Stimulated activated CD8-positive, alpha-beta memory T cell treated with anti-CD3 and anti-CD28 coated beads, Interleukin-4, amount 100 ng/mL, for 24 hours (primary cell): ENCODE data around the gene MMP1.

Experiments
- DNase-seq: peaks from one replicate; pipeline ENCODE4 v3.0.0-alpha.2; 2020; ENCODE audit warnings: low read depth

MMP1 gene

GRCh38 chr11:102798012-102798746, at the start of gene MMP1:
MMP1 (minus strand) TSS chr11:102798160; CDS start chr11:102798092, 68 bp downstream.
- DNase-seq, result no peak

- no peak for DNase-seq
Observed at GRCh38 chr11:102846292-102846691, 48.3 kb upstream of the MMP1 start.

GRCh38 chr11:102843489-102843888, 45.5 kb upstream of the MMP1 start, which contains the start of gene MMP3:
MMP3 (minus strand) TSS chr11:102843609; CDS start chr11:102843546, 63 bp downstream.
- no peak for DNase-seq

- DNase-seq, result no peak
Observed at GRCh38 chr11:102842930-102843329, 45.0 kb upstream of the MMP1 start.

DNA sequence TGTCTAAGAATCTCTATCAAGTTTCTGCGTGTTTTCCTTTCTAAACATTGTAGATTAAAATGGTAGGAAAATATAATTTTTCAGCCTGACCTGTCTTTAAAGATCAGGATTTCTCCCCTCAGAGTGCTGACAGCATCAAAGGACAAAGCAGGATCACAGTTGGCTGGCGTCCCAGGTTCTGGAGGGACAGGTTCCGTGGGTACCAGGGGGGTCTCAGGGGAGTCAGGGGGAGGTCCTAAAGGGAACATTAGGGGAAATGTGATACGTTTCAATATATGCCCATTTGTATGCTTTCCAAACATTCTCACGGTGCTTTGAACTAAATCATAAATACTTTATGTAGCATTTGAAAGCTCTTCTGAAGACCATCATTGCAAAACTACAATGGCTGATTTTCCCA, 42.1 kb upstream of the MMP1 start:
- DNase-seq, result no peak

- no peak for DNase-seq
Observed at GRCh38 chr11:102837646-102838045, 39.7 kb upstream of the MMP1 start.

- DNase-seq, result no peak
Observed at GRCh38 chr11:102837156-102837555, 39.2 kb upstream of the MMP1 start.

- no peak for DNase-seq
Observed at GRCh38 chr11:102836290-102836875, 38.4 kb upstream of the MMP1 start.

GRCh38 chr11:102833731-102834130, 35.8 kb upstream of the MMP1 start:
- DNase-seq, result no peak

DNA sequence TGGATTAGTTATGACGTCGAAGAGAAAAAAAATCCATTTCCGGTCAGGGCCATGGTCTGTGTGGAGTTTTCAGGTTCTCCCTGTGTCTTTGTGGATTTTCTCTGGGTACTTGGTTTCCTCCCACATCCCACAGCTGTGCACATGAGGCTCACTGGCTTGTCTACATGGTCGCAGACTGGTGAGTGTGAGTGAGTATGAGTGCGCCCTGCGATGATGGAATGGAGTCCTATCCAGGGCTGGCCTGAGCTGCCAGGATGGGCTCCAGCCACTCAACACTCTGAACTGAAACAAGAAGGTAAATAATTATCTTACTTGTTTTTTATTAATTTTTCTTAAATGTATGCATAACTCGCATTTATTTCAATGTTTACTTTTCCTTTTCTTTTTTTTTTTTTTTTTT, 34.7 kb upstream of the MMP1 start:
- DNase-seq, result no peak

DNA sequence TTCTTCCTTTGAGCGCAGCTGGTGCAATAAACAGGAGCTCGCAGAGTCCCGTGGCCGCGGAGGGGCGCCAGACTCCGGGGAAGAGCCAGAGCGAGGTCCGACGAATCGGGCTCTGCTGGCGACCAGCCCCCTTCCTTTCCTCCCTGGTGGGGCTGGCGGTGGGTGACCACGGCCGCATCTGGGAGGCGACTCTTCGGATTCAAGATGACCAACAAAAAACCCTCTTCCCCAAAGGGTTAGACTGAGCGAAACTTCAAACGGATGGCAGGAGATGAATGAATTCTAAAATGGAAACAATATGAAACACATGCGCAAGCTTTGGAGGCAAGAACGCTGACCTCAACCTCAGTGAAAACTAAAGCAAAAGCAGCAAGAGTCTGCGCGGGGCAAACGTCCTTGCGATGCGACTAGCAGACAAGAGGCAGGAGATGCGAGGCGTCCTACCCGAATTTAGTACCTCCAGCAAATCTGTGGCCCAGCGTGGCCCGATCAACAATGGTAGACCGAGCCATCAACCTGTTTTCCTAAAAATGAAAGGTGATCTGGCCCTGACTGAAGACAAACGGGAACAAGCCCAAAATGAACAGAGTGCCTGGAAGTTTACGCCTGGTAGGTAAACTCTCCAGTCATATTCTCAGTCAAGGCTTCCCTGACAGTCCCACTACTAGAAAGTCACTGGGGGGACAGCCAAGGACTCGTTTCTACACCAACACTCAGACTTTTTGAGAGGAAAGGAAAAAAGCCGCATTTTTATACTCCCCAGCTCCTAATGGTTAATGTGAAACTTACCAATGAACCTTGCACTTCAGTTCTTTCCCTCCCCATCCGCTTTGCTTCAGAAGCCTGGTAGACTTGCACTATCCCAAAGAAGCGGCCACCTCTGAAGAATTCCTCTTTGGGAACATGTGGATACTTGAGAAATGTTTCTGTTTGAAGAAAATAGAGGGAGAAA, 33.8 kb upstream of the MMP1 start:
- no peak for DNase-seq

DNA sequence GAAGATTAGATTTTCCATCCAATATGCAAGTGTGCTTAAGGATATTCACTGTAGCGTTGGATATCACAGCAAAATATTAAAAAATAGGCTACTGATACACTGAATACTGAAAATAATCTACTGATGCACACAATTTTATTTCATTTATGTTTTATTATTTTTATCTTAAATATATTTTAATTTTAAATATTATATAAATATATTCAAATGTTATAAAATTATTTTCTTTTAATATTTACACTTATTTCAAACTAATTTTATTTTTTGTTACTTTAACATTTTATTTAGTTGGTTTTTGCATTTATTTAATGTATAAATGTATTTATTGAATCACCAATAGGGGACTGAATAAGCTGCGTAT, 33.1 kb upstream of the MMP1 start:
- DNase-seq, result no peak

DNA sequence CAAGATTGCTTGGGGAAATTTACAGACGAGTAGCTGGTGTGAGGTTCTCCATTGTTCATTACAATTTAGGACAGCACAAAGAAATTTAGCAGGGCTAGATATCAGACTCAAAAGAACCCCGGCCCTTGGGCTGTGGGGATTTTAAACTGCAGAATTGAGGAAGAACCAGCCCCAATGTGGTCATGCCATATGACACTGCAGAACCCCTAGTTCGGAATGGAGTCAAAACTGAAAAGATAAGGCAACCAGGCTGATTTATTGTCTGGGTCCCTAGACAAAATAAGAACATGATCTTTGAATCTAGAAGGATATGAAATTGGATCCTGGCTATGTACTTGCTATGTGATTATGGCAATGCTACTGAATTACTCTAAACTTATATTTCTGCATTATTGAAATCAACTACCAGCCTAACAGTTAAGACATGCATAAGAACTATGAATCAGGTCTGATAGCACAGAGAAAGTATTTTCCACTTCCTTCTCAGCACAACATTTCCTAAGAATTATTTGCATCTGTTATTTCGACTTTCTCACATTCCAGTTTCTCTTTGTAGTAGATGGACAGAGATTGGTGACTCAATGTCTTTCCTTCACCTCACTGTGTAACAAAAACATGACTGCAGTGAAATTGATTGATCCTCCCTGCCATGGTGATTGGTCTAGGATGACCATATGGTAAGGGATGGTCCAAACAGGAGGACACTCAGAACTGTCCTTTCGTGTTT, 32.2 kb upstream of the MMP1 start:
- no peak for DNase-seq

DNA sequence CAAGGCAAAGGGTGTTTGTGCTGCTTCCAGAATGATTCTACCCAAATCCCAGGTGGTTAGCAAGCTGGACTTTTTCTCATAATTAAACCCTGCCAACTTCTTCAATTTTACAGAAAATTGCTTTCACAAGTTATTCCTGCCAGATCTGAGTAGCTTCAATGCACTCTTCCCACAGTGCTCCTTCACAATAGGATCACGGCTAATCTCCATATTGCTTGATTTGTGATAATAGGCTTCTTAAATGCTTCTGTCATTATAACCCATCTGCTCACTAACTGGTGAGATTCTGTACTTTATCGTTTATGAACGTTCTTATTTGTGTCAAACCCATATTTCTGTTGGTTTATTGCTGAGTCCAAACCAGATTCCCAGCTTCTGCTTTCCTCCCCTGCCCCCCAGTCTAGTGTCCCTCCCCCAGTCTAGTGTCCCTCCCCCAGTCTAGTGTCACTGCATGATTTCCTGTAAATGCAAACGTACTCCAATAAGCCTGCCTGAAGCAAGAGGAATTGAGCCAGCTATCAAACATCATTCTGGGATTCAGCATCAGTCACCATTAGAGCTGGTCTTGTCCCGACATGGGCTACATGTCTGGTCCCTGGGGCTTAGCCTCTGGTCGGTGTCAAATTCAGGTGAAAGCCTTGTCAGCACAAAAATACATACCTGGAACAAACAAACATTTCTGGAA, 31.5 kb upstream of the MMP1 start:
- DNase-seq, result no peak

DNA sequence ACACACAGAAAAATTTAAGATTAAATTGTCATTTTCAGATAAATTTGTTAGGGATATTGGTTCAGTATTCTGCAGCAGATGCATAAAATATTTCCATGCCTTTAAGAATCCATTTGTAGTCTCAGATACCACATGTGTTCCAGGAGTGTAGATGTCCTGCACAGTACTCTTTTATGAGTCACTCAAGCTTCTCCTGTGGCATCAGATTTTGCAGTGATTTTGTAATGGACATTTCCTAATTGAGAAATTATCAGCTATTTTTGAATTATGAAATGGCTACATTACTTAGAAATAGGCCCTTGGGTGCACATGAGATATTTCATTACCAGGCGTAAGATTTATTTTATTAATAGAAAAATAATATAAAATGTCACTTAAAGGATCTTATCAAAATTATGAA, 26.6 kb upstream of the MMP1 start:
- DNase-seq, result no peak

- DNase-seq, result no peak
Observed at GRCh38 chr11:102819491-102819890, 21.5 kb upstream of the MMP1 start.

DNA sequence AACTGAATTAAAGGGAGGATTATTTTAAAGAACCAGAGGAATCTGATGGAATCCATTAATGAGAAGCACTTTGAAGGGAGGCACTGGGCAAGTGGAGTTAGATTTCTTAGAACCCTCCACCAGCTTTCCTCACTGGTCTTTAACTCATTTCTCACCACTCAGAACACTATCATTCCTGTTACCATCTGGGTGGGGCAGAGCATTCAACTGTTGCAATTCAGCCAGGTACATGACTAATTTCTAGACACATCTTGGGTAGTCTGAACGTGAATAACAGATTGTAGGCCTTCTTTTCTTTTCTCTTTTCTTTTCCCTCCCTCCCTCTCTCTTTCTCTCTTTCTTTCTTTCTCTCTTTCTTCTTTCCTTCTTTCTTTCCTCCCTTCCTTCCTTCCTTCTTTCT, 15.5 kb upstream of the MMP1 start:
- no peak for DNase-seq

GRCh38 chr11:102812188-102812587, 14.2 kb upstream of the MMP1 start:
- DNase-seq, result no peak

- no peak for DNase-seq
Observed at GRCh38 chr11:102810950-102811660, 13.1 kb upstream of the MMP1 start.

GRCh38 chr11:102809971-102810370, 12.0 kb upstream of the MMP1 start:
- no peak for DNase-seq

DNA sequence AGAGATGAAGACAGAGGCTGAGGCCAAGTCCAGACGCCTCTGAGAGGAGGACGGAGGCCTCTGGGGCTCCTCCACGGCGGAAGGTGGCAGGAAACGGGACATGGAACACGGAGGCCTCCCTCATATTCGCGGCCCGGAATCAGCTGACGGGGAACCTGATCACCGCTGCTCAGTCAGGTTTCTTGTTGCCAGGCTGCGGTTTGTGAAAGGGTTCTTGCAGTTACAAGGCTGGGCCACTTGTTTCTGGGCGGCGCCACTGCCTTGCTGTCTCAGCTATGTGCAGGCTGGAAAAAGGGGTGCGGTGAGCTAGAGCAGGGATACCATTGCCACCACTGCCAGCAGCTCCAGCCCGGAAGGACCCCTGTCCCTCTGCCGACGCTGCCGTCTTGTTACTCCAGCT, 10.0 kb upstream of the MMP1 start:
- no peak for DNase-seq
